BE2C (cell line): ENCODE data around the gene STXBP4.

Experiments
- DNase-seq: peaks from one replicate; pipeline ENCODE4 v3.0.0-alpha.2; 2020
- H3K27me3 ChIP-seq: fragments of 250-450 bp; sonication (Bioruptor Pico); 2 replicates; pipeline ENCODE4 v1.5.1; 2020; ENCODE audit warnings: mild to moderate bottlenecking
- H3K36me3 ChIP-seq: fragments of 250-450 bp; sonication (Bioruptor Pico); 2 replicates; pipeline ENCODE4 v1.5.1; 2020; ENCODE audit warnings: mild to moderate bottlenecking
- H3K4me1 ChIP-seq: fragments of 250-450 bp; sonication (Bioruptor Pico); 2 replicates; pipeline ENCODE4 v1.5.1; 2020
- H3K4me3 ChIP-seq: 2 replicates; pipeline ENCODE4 v1.5.1; 2011; ENCODE audit warnings: low read depth, low read length
- H3K9me3 ChIP-seq: fragments of 250-450 bp; sonication (Bioruptor Pico); 2 replicates; pipeline ENCODE4 v1.5.1; 2020
- CTCF ChIP-seq: IDR thresholded peaks from 2 replicates; pipeline ENCODE4 v1.5.1; 2012; ENCODE audit warnings: mild to moderate bottlenecking, low read depth, low read length

Gene STXBP4

GRCh38 chr17:55219934-55220333, 251.4 kb downstream of the STXBP4 start:
- H3K9me3 ChIP-seq = no peaks in the 10 kb centered on the region
- H3K36me3 ChIP-seq = no peaks in the 10 kb centered on the region
- no peaks in the 10 kb centered on the region for H3K4me1 ChIP-seq
- H3K4me3 ChIP-seq = no peak overlapping the region
- no peak for TF ChIP-seq CTCF
- H3K27me3 ChIP-seq = no peaks in the 10 kb centered on the region
- no peak for DNase-seq
